Neural progenitor cell (in vitro differentiated cells): ENCODE results near the gene TMEM234. TPM values are rescaled to one million over a fixed set of nuclear protein-coding genes. Genes with fewer than 3 reads are reported as not detected.
A peak's percentile ranks its signal among the peaks of the same experiment; 100 is the strongest.

Experiments
- DNase-seq: peaks from one replicate; pipeline ENCODE4 v3.0.0-alpha.2; 2016; ENCODE audit warnings: low spot score
- H2AFZ ChIP-seq: fragments of 200-600 bp; sonication (generic); replicated peaks from 2 replicates; pipeline ENCODE4 v1.6.1; 2016; ENCODE audit warnings: antibody characterized with exemption
- H3F3A ChIP-seq: fragments of 200-600 bp; sonication (generic); 2 replicates; pipeline ENCODE4 v1.6.1; 2016; ENCODE audit warnings: antibody characterized with exemption, low read depth
- H3K27ac ChIP-seq: fragments of 200-600 bp; sonication (generic); 2 replicates; pipeline ENCODE4 v1.5.1; 2016; ENCODE audit warnings: mild to moderate bottlenecking
- H3K27me3 ChIP-seq: fragments of 200-600 bp; sonication (generic); 2 replicates; pipeline ENCODE4 v1.6.1; 2016; ENCODE audit warnings: mild to moderate bottlenecking, moderate library complexity
- H3K36me3 ChIP-seq: fragments of 200-600 bp; sonication (generic); 2 replicates; pipeline ENCODE4 v1.5.1; 2016
- H3K4me1 ChIP-seq: fragments of 200-600 bp; sonication (generic); 2 replicates; pipeline ENCODE4 v1.6.1; 2016; ENCODE audit warnings: mixed run types
- H3K4me2 ChIP-seq: fragments of 200-600 bp; sonication (generic); 2 replicates; pipeline ENCODE4 v1.6.1; 2016
- H3K4me3 ChIP-seq: fragments of 200-600 bp; sonication (generic); 2 replicates; pipeline ENCODE4 v1.5.1; 2016
- H3K79me2 ChIP-seq: fragments of 200-600 bp; sonication (generic); 2 replicates; pipeline ENCODE4 v1.6.1; 2016; ENCODE audit warnings: low read depth
- H3K9ac ChIP-seq: fragments of 200-600 bp; sonication (generic); 2 replicates; pipeline ENCODE4 v1.6.1; 2016
- H3K9me3 ChIP-seq: fragments of 200-600 bp; sonication (generic); 2 replicates; pipeline ENCODE4 v1.5.1; 2016; ENCODE audit warnings: low read depth
- H4K20me1 ChIP-seq: fragments of 200-600 bp; sonication (generic); 2 replicates; pipeline ENCODE4 v1.6.1; 2016; ENCODE audit warnings: low read depth
- H3K27ac Mint-ChIP-seq: 3 replicates; pipeline ENCODE4 v1.8.0; 2021; ENCODE audit warnings: mixed read lengths
- H3K27me3 Mint-ChIP-seq: 2 replicates; pipeline ENCODE4 v1.8.0; 2022; ENCODE audit warnings: low read depth, mild to moderate bottlenecking, inconsistent platforms, moderate library complexity, mixed read lengths; ENCODE audit not compliant: insufficient read depth
- H3K36me3 Mint-ChIP-seq: 3 replicates; pipeline ENCODE4 v1.8.0; 2021; ENCODE audit warnings: mixed read lengths
- H3K4me1 Mint-ChIP-seq: 3 replicates; pipeline ENCODE4 v1.8.0; 2021; ENCODE audit warnings: mixed read lengths
- H3K4me3 Mint-ChIP-seq: 3 replicates; pipeline ENCODE4 v1.8.0; 2021; ENCODE audit warnings: mild to moderate bottlenecking, moderate library complexity, mixed read lengths
- H3K9me3 Mint-ChIP-seq: 3 replicates; pipeline ENCODE4 v1.8.0; 2020; ENCODE audit warnings: mixed read lengths
- EZH2 ChIP-seq: fragments of 200-600 bp; sonication (generic); IDR thresholded peaks from 2 replicates; pipeline ENCODE4 v1.6.1; 2017; ENCODE audit warnings: antibody characterized with exemption, mild to moderate bottlenecking, moderate library complexity
- EZH2phosphoT487 ChIP-seq: fragments of 200-600 bp; sonication (generic); IDR thresholded peaks from 2 replicates; pipeline ENCODE4 v1.6.1; 2017; ENCODE audit warnings: antibody characterized with exemption
- total RNA-seq: library from RNA; depleted of rRNA; stranded (reverse); fragments of >200 nt; gene quantifications from 2 replicates; pipeline ENCODE4 v1.2.3, GENCODE V29; 2015; ENCODE audit warnings: low replicate concordance
- TF ChIP-seq, protein P1 (sequence below): fragments of 200-600 bp; sonication (generic); IDR thresholded peaks from 2 replicates; pipeline ENCODE4 v1.5.1; 2017; ENCODE audit warnings: antibody characterized with exemption, mild to moderate bottlenecking

The TMEM234 gene
- total RNA-seq, 1 donor from 2014 or later = 6.0 TPM

DNA sequence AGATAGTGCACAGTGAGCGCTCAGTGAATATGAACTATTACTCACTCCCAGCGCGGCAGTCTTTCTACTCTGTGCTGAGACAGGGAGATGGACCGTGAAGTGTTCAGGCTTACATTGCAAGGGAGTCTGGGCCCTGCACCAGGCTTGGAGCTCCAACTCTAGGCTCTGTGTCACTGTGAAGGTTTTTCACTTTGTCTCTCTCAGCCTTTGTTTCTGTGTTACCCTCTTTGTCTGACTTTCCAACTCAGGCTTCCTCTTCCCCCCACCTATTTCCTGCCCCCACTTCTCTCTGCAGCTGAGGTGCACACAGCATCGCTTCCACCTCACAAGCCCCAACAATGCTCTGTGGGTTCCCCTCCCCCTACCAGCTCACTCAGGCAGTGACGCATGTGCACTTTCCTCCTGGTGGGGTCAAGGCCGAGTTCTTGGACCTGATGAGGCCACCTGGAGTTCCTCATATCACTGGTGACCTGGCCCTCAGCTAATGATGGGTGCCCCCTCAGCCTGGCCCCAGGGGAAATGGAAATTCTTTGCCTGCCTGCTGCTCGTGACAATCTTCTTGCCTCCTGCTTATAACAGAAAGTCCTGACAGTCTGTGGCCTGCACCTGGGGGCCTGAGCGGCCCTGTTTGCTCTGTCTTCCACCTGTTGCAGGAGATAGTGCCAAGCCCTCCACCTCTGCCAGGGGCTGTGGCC, 27.8 kb upstream of the TMEM234 start:
- Mint-ChIP-seq H3K27me3 (peaks cover 8% of the 10 kb centered on the region), H3K4me3 (no peak overlapping the region), H3K36me3 (no peaks in the 10 kb centered on the region), H3K4me1 (peaks cover 23% of the 10 kb centered on the region), H3K9me3 (no peaks in the 10 kb centered on the region), H3K27ac (peak overlapping the region; percentile 81)
- H3K27me3 ChIP-seq = no peaks in the 10 kb centered on the region
- no peak overlapping the region for H3K4me3 ChIP-seq
- no peaks in the 10 kb centered on the region for H3K36me3 ChIP-seq
- no peak overlapping the region for H3K4me2 ChIP-seq
- peaks cover 22% of the 10 kb centered on the region for H3F3A ChIP-seq
- no peaks in the 10 kb centered on the region for H3K9me3 ChIP-seq
- TF ChIP-seq EZH2 = no peak
- TF ChIP-seq, protein P1, sequence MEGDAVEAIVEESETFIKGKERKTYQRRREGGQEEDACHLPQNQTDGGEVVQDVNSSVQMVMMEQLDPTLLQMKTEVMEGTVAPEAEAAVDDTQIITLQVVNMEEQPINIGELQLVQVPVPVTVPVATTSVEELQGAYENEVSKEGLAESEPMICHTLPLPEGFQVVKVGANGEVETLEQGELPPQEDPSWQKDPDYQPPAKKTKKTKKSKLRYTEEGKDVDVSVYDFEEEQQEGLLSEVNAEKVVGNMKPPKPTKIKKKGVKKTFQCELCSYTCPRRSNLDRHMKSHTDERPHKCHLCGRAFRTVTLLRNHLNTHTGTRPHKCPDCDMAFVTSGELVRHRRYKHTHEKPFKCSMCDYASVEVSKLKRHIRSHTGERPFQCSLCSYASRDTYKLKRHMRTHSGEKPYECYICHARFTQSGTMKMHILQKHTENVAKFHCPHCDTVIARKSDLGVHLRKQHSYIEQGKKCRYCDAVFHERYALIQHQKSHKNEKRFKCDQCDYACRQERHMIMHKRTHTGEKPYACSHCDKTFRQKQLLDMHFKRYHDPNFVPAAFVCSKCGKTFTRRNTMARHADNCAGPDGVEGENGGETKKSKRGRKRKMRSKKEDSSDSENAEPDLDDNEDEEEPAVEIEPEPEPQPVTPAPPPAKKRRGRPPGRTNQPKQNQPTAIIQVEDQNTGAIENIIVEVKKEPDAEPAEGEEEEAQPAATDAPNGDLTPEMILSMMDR = no peak
- TF ChIP-seq EZH2phosphoT487 = no peak
- no peak for DNase-seq
- no peaks in the 10 kb centered on the region for H4K20me1 ChIP-seq
- no peak overlapping the region for H3K9ac ChIP-seq
- H3K79me2 ChIP-seq = no peaks in the 10 kb centered on the region
- H3K4me1 ChIP-seq = peaks cover 12% of the 10 kb centered on the region
- H2AFZ ChIP-seq = no peak overlapping the region
- no peak overlapping the region for H3K27ac ChIP-seq

DNA sequence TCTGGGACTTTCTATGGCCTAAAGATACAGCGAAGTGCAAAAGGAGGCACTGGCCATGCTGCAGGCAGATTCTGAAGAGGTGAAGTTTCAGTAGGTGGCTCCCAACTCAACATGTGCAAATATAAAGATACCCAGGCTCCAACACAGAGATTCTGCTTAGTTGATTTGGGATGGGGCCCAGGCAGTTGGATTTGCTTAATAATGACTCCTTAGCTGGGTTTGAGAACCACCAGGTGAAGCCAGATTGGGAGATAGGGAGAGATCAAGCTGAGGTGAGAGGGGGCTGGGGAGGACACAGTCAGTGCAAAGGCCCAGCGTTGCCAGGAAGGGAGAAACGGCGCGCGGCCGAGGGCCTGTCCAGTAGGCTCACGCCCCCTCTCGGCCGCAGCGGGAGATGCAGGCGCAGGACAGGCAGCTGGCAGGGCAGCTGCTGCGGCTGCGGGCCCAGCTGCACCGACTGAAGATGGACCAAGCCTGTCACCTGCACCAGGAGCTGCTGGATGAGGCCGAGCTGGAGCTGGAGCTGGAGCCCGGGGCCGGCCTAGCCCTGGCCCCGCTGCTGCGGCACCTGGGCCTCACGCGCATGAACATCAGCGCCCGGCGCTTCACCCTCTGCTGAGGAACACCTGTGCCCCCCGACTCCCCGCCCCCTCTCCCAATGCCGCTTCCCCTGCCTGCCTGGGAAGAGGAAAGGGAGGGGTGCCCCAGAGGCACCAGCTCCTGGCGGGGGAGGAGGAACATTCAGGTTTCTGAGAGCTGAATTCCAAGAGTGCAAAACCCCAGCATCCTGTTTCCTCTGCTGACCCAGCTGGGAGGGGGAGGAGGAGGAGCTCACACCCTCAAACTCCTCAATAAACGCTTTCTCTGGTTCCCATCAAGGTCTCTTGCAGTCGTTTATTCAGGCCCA, 26.1 kb upstream of the TMEM234 start:
- Histone ChIP-seq H3K9ac (no peak overlapping the region), H3K27me3 (no peaks in the 10 kb centered on the region), H4K20me1 (no peaks in the 10 kb centered on the region), H3F3A (peaks cover 22% of the 10 kb centered on the region), H3K9me3 (no peaks in the 10 kb centered on the region), H3K36me3 (no peaks in the 10 kb centered on the region), H2AFZ (peak overlapping the region; percentile 87), H3K27ac (no peak overlapping the region), H3K4me3 (peak overlapping the region; percentile 51), H3K4me1 (peaks cover 12% of the 10 kb centered on the region), H3K4me2 (peak overlapping the region; percentile 85), H3K79me2 (peaks cover 3% of the 10 kb centered on the region)
- no peaks in the 10 kb centered on the region for H3K9me3 Mint-ChIP-seq
- peak; percentile 91 for DNase-seq
- no peak overlapping the region for H3K4me3 Mint-ChIP-seq
- no peaks in the 10 kb centered on the region for H3K36me3 Mint-ChIP-seq
- H3K27me3 Mint-ChIP-seq = peaks cover 7% of the 10 kb centered on the region
- peaks cover 23% of the 10 kb centered on the region for H3K4me1 Mint-ChIP-seq
- no peak for TF ChIP-seq EZH2phosphoT487
- TF ChIP-seq, protein P1 = peak; percentile 84
- H3K27ac Mint-ChIP-seq = no peak overlapping the region

DNA sequence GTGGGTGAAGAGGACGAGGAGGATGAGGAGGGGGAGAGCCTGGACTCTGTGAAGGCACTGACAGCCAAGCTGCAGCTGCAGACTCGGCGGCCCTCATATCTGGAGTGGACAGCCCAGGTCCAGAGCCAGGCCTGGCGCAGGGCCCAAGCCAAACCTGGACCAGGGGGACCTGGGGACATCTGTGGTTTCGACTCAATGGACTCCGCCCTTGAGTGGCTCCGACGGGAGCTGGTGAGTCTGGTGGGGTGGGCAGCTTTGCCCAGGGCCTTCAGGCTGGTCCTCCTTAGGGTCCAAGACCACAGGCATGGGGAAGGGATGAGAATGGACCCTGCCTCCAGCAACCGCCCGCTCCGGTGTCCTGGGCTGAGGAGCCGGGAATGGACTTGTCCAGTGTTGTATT, 25.3 kb upstream of the TMEM234 start:
- Mint-ChIP-seq H3K9me3 (no peaks in the 10 kb centered on the region), H3K4me1 (peaks cover 27% of the 10 kb centered on the region), H3K27me3 (peaks cover 7% of the 10 kb centered on the region), H3K27ac (no peak overlapping the region), H3K36me3 (no peaks in the 10 kb centered on the region), H3K4me3 (peak overlapping the region; percentile 15)
- no peak overlapping the region for H3K9ac ChIP-seq
- no peak overlapping the region for H2AFZ ChIP-seq
- H3K4me1 ChIP-seq = peaks cover 18% of the 10 kb centered on the region
- H3K4me3 ChIP-seq = no peak overlapping the region
- H3K79me2 ChIP-seq = peaks cover 5% of the 10 kb centered on the region
- H3K4me2 ChIP-seq = no peak overlapping the region
- H3K27me3 ChIP-seq = no peaks in the 10 kb centered on the region
- H3K36me3 ChIP-seq = no peaks in the 10 kb centered on the region
- H3K9me3 ChIP-seq = no peaks in the 10 kb centered on the region
- DNase-seq = no peak
- TF ChIP-seq EZH2phosphoT487 = no peak
- no peak for TF ChIP-seq EZH2
- TF ChIP-seq, protein P1 = no peak
- H3F3A ChIP-seq = peaks cover 29% of the 10 kb centered on the region
- no peaks in the 10 kb centered on the region for H4K20me1 ChIP-seq
- H3K27ac ChIP-seq = no peak overlapping the region
